Caco-2 (cell line): ENCODE data around the gene MRPL46. TPM values are rescaled to one million over a fixed set of nuclear protein-coding genes. Genes with fewer than 3 reads are reported as not detected.

Experiments
- BruUV-seq: library from RNA; stranded (reverse); fragments of 400-500 nt; replicated peaks from 2 replicates; lab custom pipeline; 2021; lab: Mats Ljungman, UMichigan
- CTCF ChIA-PET: fragments of 300-600 bp; sonication (Branson Sonifier 250); formaldehyde crosslinking; loops from one replicate; lab custom pipeline; 2022; ENCODE audit warnings: antibody characterized with exemption; lab: Charles Lee
- POLR2A ChIA-PET: fragments of 300-600 bp; sonication (Branson Sonifier 250); formaldehyde crosslinking; loops from one replicate; lab custom pipeline; 2022; ENCODE audit warnings: antibody characterized with exemption; lab: Charles Lee
- DNase-seq, 2 experiments: peaks; one replicate each; pipeline versions ENCODE4 v3.0.0 to v3.0.0-alpha.2; 2020 to 2022
- H3K27me3 ChIP-seq: replicated peaks from 2 replicates; pipeline ENCODE4 v1.6.0; 2011; ENCODE audit warnings: low read length; ENCODE audit not compliant: control insufficient read depth, insufficient read depth
- H3K36me3 ChIP-seq: 2 replicates; pipeline ENCODE4 v1.5.1; 2011; ENCODE audit warnings: low read length; ENCODE audit not compliant: control insufficient read depth, insufficient read depth
- H3K4me1 ChIP-seq: fragments of 250-450 bp; sonication (Bioruptor Pico); 2 replicates; pipeline ENCODE4 v1.5.1; 2020; ENCODE audit warnings: mild to moderate bottlenecking
- H3K4me3 ChIP-seq: 2 replicates; pipeline ENCODE4 v1.5.1; 2011; ENCODE audit warnings: low read depth, mild to moderate bottlenecking, control low read depth, low read length
- H3K9me3 ChIP-seq: fragments of 250-450 bp; sonication (Bioruptor Pico); 2 replicates; pipeline ENCODE4 v1.5.1; 2020; ENCODE audit warnings: mild to moderate bottlenecking, moderate library complexity
- H3K27ac Mint-ChIP-seq: one replicate; pipeline ENCODE4 v1.8.0; 2022; ENCODE audit warnings: mixed read lengths; ENCODE audit not compliant: unreplicated experiment
- H3K27me3 Mint-ChIP-seq: one replicate; pipeline ENCODE4 v1.8.0; 2022; ENCODE audit warnings: mixed read lengths; ENCODE audit not compliant: insufficient read depth, unreplicated experiment
- H3K36me3 Mint-ChIP-seq: one replicate; pipeline ENCODE4 v1.8.0; 2022; ENCODE audit warnings: mild to moderate bottlenecking, mixed read lengths; ENCODE audit not compliant: insufficient read depth, unreplicated experiment
- H3K4me1 Mint-ChIP-seq: one replicate; pipeline ENCODE4 v1.8.0; 2022; ENCODE audit warnings: low read depth, mixed read lengths; ENCODE audit not compliant: unreplicated experiment
- H3K4me3 Mint-ChIP-seq: one replicate; pipeline ENCODE4 v1.8.0; 2022; ENCODE audit warnings: mild to moderate bottlenecking, moderate library complexity, mixed read lengths; ENCODE audit not compliant: unreplicated experiment
- H3K9me3 Mint-ChIP-seq: one replicate; pipeline ENCODE4 v1.8.0; 2022; ENCODE audit warnings: mixed read lengths; ENCODE audit not compliant: unreplicated experiment
- intact Hi-C: fragments of 100-400 bp; cut with micrococcal nuclease; formaldehyde crosslinking; loops from one replicate; pipeline ENCODE4 v1.10.0; 2022; ENCODE audit not compliant: unreplicated experiment
- total RNA-seq: library from RNA; stranded (reverse); gene quantifications from 2 replicates; pipeline ENCODE4 v1.2.3, GENCODE V29; 2022
- TF ChIP-seq, protein P1 (sequence below), 2 experiments: fragments of 200-600 bp in 1 of 2; IDR thresholded peaks; 1 replicate in 1 of 2; 2 replicates in 1 of 2; pipeline versions ENCODE4 v1.5.1 to v1.8.0; 2011 to 2022; ENCODE audit warnings: antibody characterized with exemption in 1 of 2, control low read depth in 1 of 2, inconsistent platforms in 1 of 2, low read depth in 1 of 2, low read length in 1 of 2, mild to moderate bottlenecking in 1 of 2, moderate library complexity in 1 of 2; ENCODE audit not compliant: insufficient read depth in 1 of 2, severe bottlenecking in 1 of 2, unreplicated experiment in 1 of 2

MRPL46 gene
- total RNA-seq, 1 experiment from 2014 or later: 44.5 TPM

GRCh38 chr15:88484682-88485331 is 17.6 kb upstream of the MRPL46 start:
- no peaks in the 10 kb centered on the region for H3K9me3 Mint-ChIP-seq
- peaks cover 5% of the 10 kb centered on the region for H3K4me1 Mint-ChIP-seq
- no peak for DNase-seq
- TF ChIP-seq, protein P1, sequence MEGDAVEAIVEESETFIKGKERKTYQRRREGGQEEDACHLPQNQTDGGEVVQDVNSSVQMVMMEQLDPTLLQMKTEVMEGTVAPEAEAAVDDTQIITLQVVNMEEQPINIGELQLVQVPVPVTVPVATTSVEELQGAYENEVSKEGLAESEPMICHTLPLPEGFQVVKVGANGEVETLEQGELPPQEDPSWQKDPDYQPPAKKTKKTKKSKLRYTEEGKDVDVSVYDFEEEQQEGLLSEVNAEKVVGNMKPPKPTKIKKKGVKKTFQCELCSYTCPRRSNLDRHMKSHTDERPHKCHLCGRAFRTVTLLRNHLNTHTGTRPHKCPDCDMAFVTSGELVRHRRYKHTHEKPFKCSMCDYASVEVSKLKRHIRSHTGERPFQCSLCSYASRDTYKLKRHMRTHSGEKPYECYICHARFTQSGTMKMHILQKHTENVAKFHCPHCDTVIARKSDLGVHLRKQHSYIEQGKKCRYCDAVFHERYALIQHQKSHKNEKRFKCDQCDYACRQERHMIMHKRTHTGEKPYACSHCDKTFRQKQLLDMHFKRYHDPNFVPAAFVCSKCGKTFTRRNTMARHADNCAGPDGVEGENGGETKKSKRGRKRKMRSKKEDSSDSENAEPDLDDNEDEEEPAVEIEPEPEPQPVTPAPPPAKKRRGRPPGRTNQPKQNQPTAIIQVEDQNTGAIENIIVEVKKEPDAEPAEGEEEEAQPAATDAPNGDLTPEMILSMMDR (IDR thresholded peaks at IDR 0.05; ENCODE audit: insufficient read depth in 1 of 2, low read depth in 1 of 2, low read length in 1 of 2, severe bottlenecking in 1 of 2, unreplicated experiment in 1 of 2): no peak
- peaks cover 6% of the 10 kb centered on the region for H3K36me3 Mint-ChIP-seq
- H3K27ac Mint-ChIP-seq: no peak overlapping the region
- intact Hi-C loops: no loop called here
- H3K27me3 ChIP-seq: no peaks in the 10 kb centered on the region
- H3K36me3 ChIP-seq: no peaks in the 10 kb centered on the region
- H3K9me3 ChIP-seq: no peaks in the 10 kb centered on the region
- no peaks in the 10 kb centered on the region for H3K27me3 Mint-ChIP-seq
- H3K4me3 ChIP-seq: no peak overlapping the region
- BruUV-seq: no TSS peak
- ChIA-PET CTCF (no interaction called here), POLR2A (no interaction called here)
- no peaks in the 10 kb centered on the region for H3K4me1 ChIP-seq
- no peak overlapping the region for H3K4me3 Mint-ChIP-seq

- Histone ChIP-seq H3K9me3 (no peaks in the 10 kb centered on the region), H3K27me3 (no peaks in the 10 kb centered on the region), H3K36me3 (no peaks in the 10 kb centered on the region), H3K4me1 (no peaks in the 10 kb centered on the region), H3K4me3 (no peak overlapping the region)
- no TSS peak for BruUV-seq
- Mint-ChIP-seq H3K27me3 (no peaks in the 10 kb centered on the region), H3K4me1 (peaks cover 5% of the 10 kb centered on the region), H3K36me3 (peaks cover 10% of the 10 kb centered on the region), H3K27ac (no peak overlapping the region), H3K4me3 (no peak overlapping the region), H3K9me3 (no peaks in the 10 kb centered on the region)
- no peak for DNase-seq
- ChIA-PET CTCF (no interaction called here), POLR2A (no interaction called here)
- TF ChIP-seq, protein P1 (IDR thresholded peaks at IDR 0.05; ENCODE audit: insufficient read depth in 1 of 2, low read depth in 1 of 2, low read length in 1 of 2, severe bottlenecking in 1 of 2, unreplicated experiment in 1 of 2): no peak
- intact Hi-C loops: no loop called here
These were observed 15.1 kb upstream of the MRPL46 start for GRCh38 chr15:88482263-88482662.

GRCh38 chr15:88480981-88481380 is 13.8 kb upstream of the MRPL46 start:
- ChIA-PET CTCF (no interaction called here), POLR2A (no interaction called here)
- Histone ChIP-seq H3K9me3 (no peaks in the 10 kb centered on the region), H3K4me1 (no peaks in the 10 kb centered on the region), H3K36me3 (no peaks in the 10 kb centered on the region), H3K4me3 (no peak overlapping the region), H3K27me3 (no peaks in the 10 kb centered on the region)
- BruUV-seq: no TSS peak
- DNase-seq: no peak
- H3K36me3 Mint-ChIP-seq: peaks cover 10% of the 10 kb centered on the region
- H3K9me3 Mint-ChIP-seq: no peaks in the 10 kb centered on the region
- no peaks in the 10 kb centered on the region for H3K27me3 Mint-ChIP-seq
- H3K27ac Mint-ChIP-seq: no peak overlapping the region
- intact Hi-C loops: no loop called here
- H3K4me3 Mint-ChIP-seq: no peak overlapping the region
- H3K4me1 Mint-ChIP-seq: peaks cover 5% of the 10 kb centered on the region
- TF ChIP-seq, protein P1 (IDR thresholded peaks at IDR 0.05; ENCODE audit: insufficient read depth in 1 of 2, low read depth in 1 of 2, low read length in 1 of 2, severe bottlenecking in 1 of 2, unreplicated experiment in 1 of 2): no peak
